Posterior cingulate gyrus (tissue), 11 donors: ENCODE results near the gene CFAP61.
A peak's percentile ranks its signal among the peaks of the same experiment; 100 is the strongest.

Experiments
- DNase-seq, 10 donors: peaks; one replicate each; pipeline versions ENCODE4 v3.0.0 to v3.0.0-alpha.2; 2020 to 2021; ENCODE audit warnings: mixed read lengths in 3 of 10
- intact Hi-C: fragments of 100-400 bp; cut with DNase I; formaldehyde crosslinking; loops from one replicate; pipeline ENCODE4 v1.15.1; 2023

Gene CFAP61

GRCh38 chr20:20409331-20409730 lies 357.0 kb downstream of the CFAP61 start:
- intact Hi-C loops: loop anchor here (5.0 kb wide), 1 partner anchor 42 kb away; the partner anchor contains the start of gene INSM1
- DNase-seq: peak in 1 of 10 donors; percentile 25
